K562 (cell line): ENCODE data around the gene DLGAP1. TPM values are rescaled to one million over a fixed set of nuclear protein-coding genes. Genes with fewer than 3 reads are reported as not detected.

Source experiments
- C11orf30 ChIP-seq: fragments of 450-650 bp; IDR thresholded peaks from 2 replicates; pipeline ENCODE4 v1.6.1; 2016; ENCODE audit warnings: low read depth, mild to moderate bottlenecking
- EP400 ChIP-seq: fragments of 450-650 bp; IDR thresholded peaks from 2 replicates; pipeline ENCODE4 v1.6.1; 2017; ENCODE audit warnings: antibody characterized with exemption, mild to moderate bottlenecking, moderate library complexity
- GATA2 ChIP-seq: sonication (generic); formaldehyde crosslinking; IDR thresholded peaks from 2 replicates; pipeline ENCODE4 v1.4.0; 2020; ENCODE audit warnings: mild to moderate bottlenecking, missing genetic modification reagents
- HES1 ChIP-seq: fragments of 450-650 bp; IDR thresholded peaks from 2 replicates; pipeline ENCODE4 v1.6.1; 2016; ENCODE audit warnings: low read depth, mild to moderate bottlenecking, moderate library complexity
- HMGN3 ChIP-seq: IDR thresholded peaks from 2 replicates; pipeline ENCODE4 v1.6.1; 2011; ENCODE audit warnings: borderline replicate concordance, low read depth, mild to moderate bottlenecking, mixed read lengths, low read length; ENCODE audit not compliant: insufficient read length; ENCODE audit errors: extremely low read depth
- MCM2 ChIP-seq: fragments of 450-650 bp; IDR thresholded peaks from 2 replicates; pipeline ENCODE4 v1.6.1; 2017; ENCODE audit warnings: low read depth, mild to moderate bottlenecking
- MCM3 ChIP-seq: fragments of 450-650 bp; IDR thresholded peaks from 2 replicates; pipeline ENCODE4 v1.6.1; 2016
- MCM5 ChIP-seq: fragments of 450-650 bp; IDR thresholded peaks from 2 replicates; pipeline ENCODE4 v1.6.1; 2016; ENCODE audit warnings: low read depth
- MECOM ChIP-seq: fragments of 250-450 bp; sonication (Bioruptor Pico); IDR thresholded peaks from 2 replicates; pipeline ENCODE4 v1.8.0; 2022; ENCODE audit warnings: inconsistent platforms
- NR2F6 ChIP-seq: fragments of 450-650 bp; formaldehyde crosslinking; IDR thresholded peaks from 2 replicates; pipeline ENCODE4 v1.4.0; 2020; ENCODE audit warnings: mild to moderate bottlenecking
- RAD51 ChIP-seq: fragments of 450-650 bp; IDR thresholded peaks from 2 replicates; pipeline ENCODE4 v1.7.1; 2016; ENCODE audit warnings: low read depth, mild to moderate bottlenecking, borderline replicate concordance
- SIN3B ChIP-seq: fragments of 450-650 bp; IDR thresholded peaks from 2 replicates; pipeline ENCODE4 v1.6.1; 2017; ENCODE audit warnings: low read depth, mild to moderate bottlenecking, moderate library complexity
- SRSF1 ChIP-seq: fragments of 200-400 bp; formaldehyde crosslinking; IDR thresholded peaks from 2 replicates; pipeline ENCODE4 v1.6.1; 2017; ENCODE audit warnings: mild to moderate bottlenecking, low read depth, low read length, moderate library complexity
- TEAD2 ChIP-seq: fragments of 450-650 bp; IDR thresholded peaks from 2 replicates; pipeline ENCODE4 v1.6.1; 2016; ENCODE audit warnings: missing genetic modification characterization, control low read depth, missing compliant biosample characterization
- ZBTB11 ChIP-seq, 3 experiments: fragments of 200-800 bp in 1 of 3; fragments of 250-450 bp in 1 of 3; fragments of 450-650 bp in 1 of 3; sonication (Bioruptor Pico) in 1 of 3; sonication (Bioruptor generic) in 1 of 3; formaldehyde crosslinking in 1 of 3; IDR thresholded peaks; 2 replicates each; pipeline versions ENCODE4 v1.6.1 to v1.8.0; 2016 to 2022; ENCODE audit warnings: mild to moderate bottlenecking in 2 of 3, missing genetic modification characterization in 2 of 3, missing compliant biosample characterization in 1 of 3, moderate library complexity in 1 of 3
- ZC3H11A ChIP-seq: IDR thresholded peaks from 2 replicates; pipeline ENCODE4 v1.6.1; 2012; ENCODE audit warnings: low read depth, low read length, improper control_type of control experiment
- ZNF436 ChIP-seq: fragments of 250-450, 450-650 bp; sonication (Bioruptor Pico); formaldehyde crosslinking; IDR thresholded peaks from 2 replicates; pipeline ENCODE4 v1.7.0; 2020; ENCODE audit warnings: mild to moderate bottlenecking
- ZNF592 ChIP-seq: fragments of 450-650 bp; IDR thresholded peaks from 2 replicates; pipeline ENCODE4 v1.6.1; 2017; ENCODE audit warnings: antibody characterized with exemption, mild to moderate bottlenecking
- ZNF644 ChIP-seq: fragments of 200-800 bp; sonication (Bioruptor generic); IDR thresholded peaks from 2 replicates; pipeline ENCODE4 v1.6.1; 2016; ENCODE audit warnings: low read depth, missing genetic modification characterization, missing compliant biosample characterization
- polyA plus RNA-seq, 8 experiments: library from polyadenylated mRNA; depleted of rRNA in 4 of 8; stranded (reverse) in 5 of 8; unstranded in 3 of 8; fragments of >200 nt; fragmentation: Nextera tagmentation in 2 of 8; fragmentation: Illumina TruSeq in 1 of 8; extraction: Ambion mirVana in 2 of 8; extraction: Trizol in 1 of 8; gene quantifications; 2 replicates each; pipeline versions ENCODE4 v1.2.1 to v1.2.3, GENCODE V29; 2011 to 2014; ENCODE audit warnings: inconsistent platforms in 1 of 8, missing spikeins in 1 of 8
- total RNA-seq, 7 experiments: library from RNA; depleted of rRNA in 6 of 7; stranded (reverse); fragments of >200 nt in 6 of 7; fragmentation: Illumina TruSeq in 2 of 7; extraction: Trizol in 2 of 7; gene quantifications; 2 replicates each; pipeline versions ENCODE4 v1.2.1 to v1.2.3, GENCODE V29; 2011 to 2021; ENCODE audit warnings: low replicate concordance in 1 of 7

Gene DLGAP1
- total and polyA plus RNA-seq, 9 of the 15 experiments (the other 6 are each of a cell fraction or from before 2014, with no cell fraction given), result 0.04 to 0.22 (median 0.08) TPM

GRCh38 chr18:3449512-3450011 lies 1005.5 kb downstream of the DLGAP1 start (continued):
- TF ChIP-seq ZBTB11 (CRISPR knock-in tag; IDR thresholded peaks at IDR 0.05), result no peak
- no peak for TF ChIP-seq MECOM (CRISPR knock-in tag)
- TF ChIP-seq HMGN3, result peak; percentile 80
- TF ChIP-seq HES1, result no peak
- no peak for TF ChIP-seq RAD51
- TF ChIP-seq ZNF644 (tag), result no peak
- TF ChIP-seq MCM5, result no peak
- no peak for TF ChIP-seq ZNF592
- TF ChIP-seq MCM2, result no peak
- 0 out of 2 replicates have a peak, but pooled peaks have one; percentile 52 for TF ChIP-seq SRSF1
- no peak for TF ChIP-seq MCM3
- no peak for TF ChIP-seq GATA2 (CRISPR knock-in tag)
- no peak for TF ChIP-seq ZNF436
- no peak for TF ChIP-seq C11orf30
- no peak for TF ChIP-seq ZC3H11A
- TF ChIP-seq NR2F6 (CRISPR knock-in tag), result 0 out of 2 replicates have a peak, but pooled peaks have one; percentile 72
- no peak for TF ChIP-seq EP400
- no peak for TF ChIP-seq SIN3B
- TF ChIP-seq TEAD2 (tag), result no peak
